ENCODE measurements around the gene DPYD. TPM values are rescaled to one million over a fixed set of nuclear protein-coding genes. Genes with fewer than 3 reads are reported as not detected.

Gene DPYD
- polyA plus RNA-seq, 1 donor from 2014 or later, result 3.8 TPM

DNA sequence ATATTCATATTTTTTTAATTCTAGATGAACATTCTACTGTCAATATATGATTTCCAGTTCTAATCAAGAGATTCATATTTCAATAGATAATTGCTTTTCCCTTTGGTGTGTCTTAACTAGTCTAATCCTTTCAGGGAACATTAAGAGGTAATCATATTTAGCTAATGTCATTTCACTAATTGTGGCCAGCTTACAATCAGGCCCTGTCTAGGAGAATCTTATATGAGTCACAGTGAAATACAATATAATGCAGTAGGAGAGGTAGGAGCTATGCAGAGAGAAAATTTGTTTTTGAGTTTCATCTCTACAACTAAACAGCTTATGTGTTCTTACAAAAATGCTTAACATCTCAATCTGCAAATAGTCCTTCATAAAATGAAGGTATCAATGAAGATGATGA, 85.9 kb downstream of the DPYD start:
- Mint-ChIP-seq H3K27me3 (no peaks in the 10 kb centered on the region), H3K36me3 (no peaks in the 10 kb centered on the region), H3K4me1 (no peaks in the 10 kb centered on the region), H3K4me3 (no peak overlapping the region), H3K27ac (no peak overlapping the region), H3K9me3 (peaks cover 0 to 1% (median 0%) of the 10 kb centered on the region in 3 donors)

DNA sequence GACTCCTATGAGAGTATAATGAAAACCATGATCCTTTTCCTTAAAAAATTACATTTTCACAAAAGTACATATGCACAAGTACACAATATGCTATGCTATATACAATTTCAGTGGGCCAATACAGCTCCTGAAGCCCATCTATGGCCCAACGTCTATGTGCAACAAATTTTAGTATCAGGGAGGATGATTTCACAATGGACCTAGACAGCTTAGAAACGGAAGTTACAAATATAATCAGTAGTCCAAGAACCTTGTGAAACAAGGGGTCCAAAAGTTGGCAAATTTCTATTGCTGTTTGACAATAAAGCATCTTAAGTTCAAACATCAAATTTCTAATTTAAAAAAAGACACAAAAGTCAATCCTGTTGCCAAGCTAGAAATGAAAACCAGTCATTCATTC, 87.0 kb downstream of the DPYD start:
- Mint-ChIP-seq H3K9me3 (peaks cover 0 to 1% (median 0%) of the 10 kb centered on the region in 3 donors), H3K36me3 (no peaks in the 10 kb centered on the region), H3K4me3 (no peak overlapping the region), H3K4me1 (no peaks in the 10 kb centered on the region), H3K27me3 (no peaks in the 10 kb centered on the region), H3K27ac (no peak overlapping the region)

DNA sequence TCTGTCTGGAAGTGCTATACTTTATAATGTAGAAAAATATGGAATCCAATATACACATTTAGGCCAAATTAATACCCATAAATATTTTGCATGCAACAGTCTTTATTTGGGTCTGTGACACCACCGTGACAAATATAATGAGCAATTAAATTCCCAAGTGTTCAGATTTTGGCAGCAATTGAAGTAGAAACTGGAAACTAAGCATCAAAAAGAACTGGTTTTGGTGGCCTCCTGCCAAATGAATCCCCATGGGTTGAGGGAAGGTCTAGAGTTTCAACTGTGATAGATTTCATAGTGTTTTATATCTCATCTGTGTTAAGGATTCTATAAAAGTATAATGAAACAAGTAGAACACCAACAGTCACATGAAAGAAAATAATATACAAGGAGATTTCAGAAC, 88.4 kb downstream of the DPYD start:
- peaks cover 0 to 1% (median 0%) of the 10 kb centered on the region in 3 donors for H3K9me3 Mint-ChIP-seq
- H3K4me3 Mint-ChIP-seq, result no peak overlapping the region
- H3K27ac Mint-ChIP-seq, result no peak overlapping the region
- no peaks in the 10 kb centered on the region for H3K27me3 Mint-ChIP-seq
- H3K4me1 Mint-ChIP-seq, result no peaks in the 10 kb centered on the region
- H3K36me3 Mint-ChIP-seq, result no peaks in the 10 kb centered on the region

DNA sequence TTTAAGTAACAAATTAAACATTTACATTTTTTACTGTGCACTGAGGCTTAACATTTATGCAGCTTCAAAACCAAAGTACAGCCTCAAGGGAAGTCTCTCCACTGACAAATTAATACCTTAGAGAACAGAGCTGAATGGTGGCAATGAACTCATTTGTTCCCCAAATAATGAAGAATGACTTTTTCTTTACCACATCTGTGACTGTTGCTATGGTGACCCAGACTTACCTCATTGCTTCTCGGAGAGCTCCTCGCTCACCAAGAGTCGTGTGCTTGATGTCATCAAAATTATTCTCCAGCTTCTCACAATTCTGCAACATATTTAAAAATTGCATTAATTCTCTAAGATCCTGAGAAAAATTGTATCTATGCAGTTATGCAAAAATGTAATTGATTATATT, 92.9 kb downstream of the DPYD start:
- Mint-ChIP-seq H3K27me3 (no peaks in the 10 kb centered on the region), H3K9me3 (no peaks in the 10 kb centered on the region), H3K4me1 (peaks cover 0 to 1% (median 0%) of the 10 kb centered on the region in 3 donors), H3K27ac (no peak overlapping the region), H3K4me3 (no peak overlapping the region), H3K36me3 (no peaks in the 10 kb centered on the region)

DNA sequence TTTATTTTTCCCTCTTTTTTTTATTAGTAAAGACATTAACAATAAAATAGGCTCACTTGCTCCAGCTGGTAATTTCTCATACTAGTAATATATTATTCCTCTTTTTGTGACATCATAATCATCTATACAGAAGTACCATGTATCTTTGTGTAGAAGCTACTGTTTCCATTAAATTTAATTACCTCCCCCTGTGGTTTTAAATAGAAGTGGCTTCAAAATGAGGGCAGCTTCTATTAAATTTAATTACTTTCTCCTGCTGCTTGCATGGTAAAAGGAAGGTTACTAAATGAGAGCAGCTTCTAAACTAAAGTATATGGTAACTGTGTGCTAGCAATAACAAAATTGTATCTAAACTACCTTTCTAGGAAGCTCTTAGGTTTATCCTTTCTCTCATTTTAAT, 94.0 kb downstream of the DPYD start:
- Mint-ChIP-seq H3K4me1 (peaks cover 0 to 1% (median 0%) of the 10 kb centered on the region in 3 donors), H3K9me3 (no peaks in the 10 kb centered on the region), H3K27ac (no peak overlapping the region), H3K27me3 (no peaks in the 10 kb centered on the region), H3K4me3 (no peak overlapping the region), H3K36me3 (no peaks in the 10 kb centered on the region)

DNA sequence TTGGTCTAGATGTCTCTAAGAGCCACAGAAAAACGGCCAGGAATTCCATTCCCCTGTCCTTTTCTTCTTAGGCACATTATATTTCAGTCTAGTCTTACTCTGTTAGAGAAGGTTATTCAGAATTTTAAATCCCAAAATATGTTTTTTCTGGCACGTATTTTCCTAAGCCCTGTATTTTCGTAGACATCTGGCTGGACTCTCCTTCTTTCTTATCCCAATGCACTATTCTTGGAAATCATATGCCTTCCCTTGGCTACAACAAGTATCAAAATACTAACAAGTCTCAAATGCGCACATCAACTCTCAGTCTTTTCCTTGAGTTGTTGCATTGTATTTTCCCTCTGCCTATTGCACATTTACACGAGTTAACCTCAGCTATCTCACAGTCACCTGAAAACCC, 96.2 kb downstream of the DPYD start:
- no peaks in the 10 kb centered on the region for H3K9me3 Mint-ChIP-seq
- H3K27ac Mint-ChIP-seq, result no peak overlapping the region
- H3K36me3 Mint-ChIP-seq, result no peaks in the 10 kb centered on the region
- H3K4me1 Mint-ChIP-seq, result peaks cover 0 to 1% (median 0%) of the 10 kb centered on the region in 3 donors
- H3K4me3 Mint-ChIP-seq, result no peak overlapping the region
- H3K27me3 Mint-ChIP-seq, result no peaks in the 10 kb centered on the region

DNA sequence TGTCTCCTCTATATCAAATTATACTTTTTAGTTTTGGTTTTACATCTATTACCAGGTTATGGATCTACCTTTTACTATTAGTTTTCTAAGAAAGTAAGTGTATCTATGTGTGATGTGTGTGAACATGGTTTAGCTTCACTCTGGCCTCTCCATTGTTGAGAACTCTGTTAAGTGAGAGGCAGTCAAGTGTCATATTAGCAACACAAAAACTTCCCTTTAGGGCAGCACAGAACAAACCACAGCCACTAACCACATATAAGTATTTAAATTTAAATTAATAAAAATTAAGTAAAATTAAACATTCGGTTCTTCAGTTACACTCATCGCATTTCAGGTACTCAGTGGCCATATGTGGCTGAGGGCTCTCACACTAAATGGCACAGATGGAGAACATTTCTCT, 96.6 kb downstream of the DPYD start:
- no peaks in the 10 kb centered on the region for H3K27me3 Mint-ChIP-seq
- H3K9me3 Mint-ChIP-seq, result no peaks in the 10 kb centered on the region
- H3K4me3 Mint-ChIP-seq, result no peak overlapping the region
- no peak overlapping the region for H3K27ac Mint-ChIP-seq
- peaks cover 0 to 1% (median 0%) of the 10 kb centered on the region in 3 donors for H3K4me1 Mint-ChIP-seq
- no peaks in the 10 kb centered on the region for H3K36me3 Mint-ChIP-seq

DNA sequence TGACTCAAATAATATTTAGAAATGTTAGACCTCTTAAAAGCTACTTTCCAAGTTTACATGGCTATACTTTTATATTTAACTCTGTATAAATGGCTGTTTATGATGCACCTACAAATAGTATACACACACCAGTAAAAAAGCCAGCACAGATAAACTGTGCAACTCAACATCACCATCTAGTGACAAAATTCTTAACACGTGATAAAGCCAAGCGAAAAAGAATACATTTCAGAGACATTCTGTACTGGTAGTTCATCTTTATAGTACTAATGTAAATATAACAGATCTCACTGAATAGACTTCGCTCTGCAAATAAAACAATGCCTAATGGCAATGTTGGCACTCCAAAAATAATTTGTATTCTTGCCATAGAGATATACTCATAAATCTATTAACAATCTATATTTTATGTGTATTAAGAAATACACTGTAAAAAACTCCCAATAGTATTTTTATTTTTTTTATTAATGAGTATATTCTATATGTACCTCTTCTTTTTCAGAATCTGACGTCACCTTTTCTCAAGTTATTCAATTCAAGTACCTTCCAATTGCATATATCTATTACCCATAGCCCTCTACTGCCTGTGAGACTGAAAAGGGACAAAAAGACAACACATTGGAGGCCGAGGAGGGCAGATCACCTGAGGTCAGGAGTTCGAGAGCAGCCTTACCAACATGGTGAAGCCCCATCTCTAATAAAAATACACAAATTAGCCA, 100.2 kb downstream of the DPYD start:
- no peaks in the 10 kb centered on the region for H3K36me3 Mint-ChIP-seq
- no peaks in the 10 kb centered on the region for H3K9me3 Mint-ChIP-seq
- H3K4me1 Mint-ChIP-seq, result peaks cover 0 to 1% (median 0%) of the 10 kb centered on the region in 3 donors
- H3K27ac Mint-ChIP-seq, result no peak overlapping the region
- no peaks in the 10 kb centered on the region for H3K27me3 Mint-ChIP-seq
- no peak overlapping the region for H3K4me3 Mint-ChIP-seq

DNA sequence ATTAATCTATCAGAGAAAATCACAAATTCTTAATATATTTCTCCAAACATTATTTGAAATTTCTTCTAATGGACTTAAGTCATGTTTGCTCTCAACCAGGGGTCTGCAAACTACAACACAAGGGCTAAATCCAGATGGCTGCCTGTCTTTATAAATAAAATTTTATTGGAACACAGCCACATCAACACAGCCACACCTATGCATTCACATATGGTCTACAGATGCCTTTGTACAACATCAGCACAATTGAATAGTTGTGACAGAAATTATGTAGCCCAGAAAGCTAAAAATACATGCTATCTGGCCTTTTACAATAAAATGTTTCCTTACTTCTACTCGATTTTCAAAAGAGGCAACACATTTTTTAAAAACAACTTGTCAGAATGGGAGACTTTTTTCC, 103.9 kb downstream of the DPYD start:
- Mint-ChIP-seq H3K27ac (no peak overlapping the region), H3K27me3 (no peaks in the 10 kb centered on the region), H3K9me3 (no peaks in the 10 kb centered on the region), H3K4me1 (no peaks in the 10 kb centered on the region), H3K4me3 (no peak overlapping the region), H3K36me3 (no peaks in the 10 kb centered on the region)

DNA sequence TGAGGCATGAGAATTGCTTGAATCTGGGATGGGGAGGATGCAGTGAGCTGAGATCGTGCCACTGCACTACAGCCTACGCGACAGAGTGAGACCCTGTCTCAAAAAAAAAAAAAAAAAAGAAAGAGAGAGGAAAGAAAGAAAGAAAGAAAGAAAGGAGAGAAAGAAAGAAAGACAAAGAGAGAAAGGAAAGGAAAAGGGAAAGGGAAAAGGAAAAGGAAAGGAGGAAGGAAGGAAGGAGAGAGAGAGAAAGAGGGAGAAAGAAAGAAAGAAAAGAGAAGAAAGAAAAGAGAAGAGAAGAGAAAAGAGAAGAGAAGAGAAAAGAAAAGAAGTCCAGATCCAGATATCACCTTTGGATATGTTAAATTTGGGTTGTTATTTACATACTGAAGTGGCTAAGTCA, 106.0 kb downstream of the DPYD start:
- no peaks in the 10 kb centered on the region for H3K27me3 Mint-ChIP-seq
- no peak overlapping the region for H3K27ac Mint-ChIP-seq
- H3K4me3 Mint-ChIP-seq, result no peak overlapping the region

DNA sequence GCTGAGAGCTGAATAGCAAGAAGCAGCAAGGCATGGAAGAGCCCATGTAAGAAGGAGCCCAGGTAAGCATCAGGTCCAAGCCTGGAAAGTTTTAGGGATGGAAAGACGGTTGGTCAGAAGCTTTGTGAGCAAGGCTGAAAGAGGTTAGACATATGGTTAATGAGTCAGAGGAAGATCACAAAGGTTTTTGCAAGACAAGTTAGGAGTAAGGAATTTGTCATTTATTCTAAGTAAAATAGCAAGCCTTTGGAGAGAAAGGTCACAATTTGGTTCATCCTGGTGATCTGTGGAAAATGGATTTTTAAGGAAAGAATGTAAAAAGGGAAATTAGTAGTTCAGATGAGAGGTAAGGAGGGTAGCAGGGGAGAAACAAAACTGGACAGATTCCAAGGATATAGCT, 106.7 kb downstream of the DPYD start:
- Mint-ChIP-seq H3K36me3 (no peaks in the 10 kb centered on the region), H3K4me1 (no peaks in the 10 kb centered on the region), H3K4me3 (no peak overlapping the region), H3K9me3 (peaks cover 0 to 2% (median 0%) of the 10 kb centered on the region in 3 donors), H3K27me3 (no peaks in the 10 kb centered on the region), H3K27ac (no peak overlapping the region)

More for the DNA sequence above, 106.0 kb downstream of the DPYD start:
- H3K9me3 Mint-ChIP-seq, result peaks cover 0 to 2% (median 0%) of the 10 kb centered on the region in 3 donors
- no peaks in the 10 kb centered on the region for H3K4me1 Mint-ChIP-seq
- no peaks in the 10 kb centered on the region for H3K36me3 Mint-ChIP-seq

DNA sequence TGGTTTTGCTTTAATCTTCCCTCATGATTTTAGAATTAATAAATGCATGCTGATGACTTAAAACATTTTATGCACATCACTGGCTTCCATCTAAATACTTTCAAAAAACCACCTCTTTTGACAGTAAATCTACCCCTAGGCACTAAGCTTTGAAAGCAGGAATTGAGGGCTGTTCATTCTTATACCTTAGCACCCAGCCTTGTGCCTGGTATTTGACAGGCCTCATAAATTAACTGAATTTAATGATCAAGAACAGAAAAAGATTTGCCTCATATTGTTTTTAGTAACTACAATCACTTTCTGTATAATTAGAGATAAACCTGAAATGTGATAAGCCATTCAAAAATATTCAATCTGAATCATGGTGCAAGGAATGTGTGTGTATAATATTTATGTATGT, 108.8 kb downstream of the DPYD start:
- no peaks in the 10 kb centered on the region for H3K27me3 Mint-ChIP-seq
- H3K36me3 Mint-ChIP-seq, result no peaks in the 10 kb centered on the region
- no peak overlapping the region for H3K4me3 Mint-ChIP-seq

DNA sequence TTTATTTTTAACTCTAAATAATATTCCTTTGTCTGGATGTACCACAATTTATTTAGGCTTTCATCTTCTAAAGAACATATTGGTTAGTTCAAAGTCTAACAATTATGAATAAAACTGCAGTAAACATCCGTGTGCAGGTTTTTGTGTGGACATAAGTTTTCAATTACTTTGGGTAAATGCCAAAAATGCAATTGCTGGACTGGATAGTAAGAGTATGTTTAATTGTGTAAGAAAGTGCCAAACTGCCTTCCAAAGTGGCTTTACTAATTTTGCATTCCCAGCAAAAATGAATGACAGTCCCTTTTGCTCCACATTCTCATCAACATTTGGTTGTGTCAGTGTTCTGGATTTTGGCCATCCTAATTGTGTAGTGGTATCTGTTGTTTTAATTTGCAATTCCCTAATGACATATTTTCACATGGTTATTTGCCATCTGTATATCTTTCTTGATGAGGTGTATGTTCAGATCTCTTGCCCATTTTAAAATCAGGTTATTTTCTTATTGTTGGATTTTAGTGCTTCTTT, 113.8 kb downstream of the DPYD start:
- Mint-ChIP-seq H3K4me3 (no peak overlapping the region), H3K4me1 (no peaks in the 10 kb centered on the region), H3K9me3 (peaks cover 0 to 2% (median 1%) of the 10 kb centered on the region in 3 donors), H3K27ac (no peak overlapping the region), H3K36me3 (no peaks in the 10 kb centered on the region), H3K27me3 (no peaks in the 10 kb centered on the region)

More for the DNA sequence above, 108.8 kb downstream of the DPYD start:
- peaks cover 0 to 2% (median 0%) of the 10 kb centered on the region in 3 donors for H3K9me3 Mint-ChIP-seq
- no peak overlapping the region for H3K27ac Mint-ChIP-seq
- no peaks in the 10 kb centered on the region for H3K4me1 Mint-ChIP-seq

DNA sequence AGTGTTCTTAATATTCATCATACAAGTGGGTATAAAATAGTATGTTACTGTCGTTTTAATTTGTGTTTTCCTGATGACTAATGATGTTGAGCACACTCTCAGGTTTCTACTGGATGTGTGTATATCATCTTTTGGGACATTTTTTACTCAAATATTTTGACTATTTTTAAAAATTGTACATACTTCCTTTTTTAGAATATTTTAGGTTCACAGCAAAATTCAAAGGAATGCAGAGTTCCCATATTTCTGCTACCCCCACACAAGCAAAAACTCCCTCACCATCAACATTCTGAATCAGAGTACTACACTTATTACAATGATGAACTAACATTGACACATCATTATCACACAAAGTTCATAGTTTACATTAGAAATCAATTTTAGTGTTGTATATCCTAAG, 114.5 kb downstream of the DPYD start:
- no peaks in the 10 kb centered on the region for H3K27me3 Mint-ChIP-seq
- H3K4me1 Mint-ChIP-seq, result no peaks in the 10 kb centered on the region
- H3K27ac Mint-ChIP-seq, result no peak overlapping the region
- no peaks in the 10 kb centered on the region for H3K36me3 Mint-ChIP-seq
- H3K9me3 Mint-ChIP-seq, result peaks cover 0 to 2% (median 1%) of the 10 kb centered on the region in 3 donors
- no peak overlapping the region for H3K4me3 Mint-ChIP-seq

DNA sequence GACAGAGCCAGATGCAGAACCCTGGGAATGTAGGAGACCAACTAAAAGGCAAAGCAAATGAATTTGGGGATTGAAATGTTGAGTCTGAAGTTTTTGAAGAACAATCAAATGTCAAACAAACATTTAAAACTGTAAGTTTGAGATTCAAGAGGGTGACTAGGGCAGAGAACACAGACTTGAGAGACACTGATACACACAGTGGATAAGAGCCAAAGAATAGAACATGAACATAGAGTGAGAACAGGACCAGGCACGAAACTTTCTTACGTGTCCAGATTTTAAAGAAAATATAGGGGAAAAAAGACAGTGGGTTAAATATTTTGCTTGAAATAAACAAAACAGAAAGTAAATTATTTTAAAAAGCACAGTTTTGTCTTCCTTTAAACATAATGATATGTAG, 115.7 kb downstream of the DPYD start:
- Mint-ChIP-seq H3K4me1 (no peaks in the 10 kb centered on the region), H3K27me3 (no peaks in the 10 kb centered on the region), H3K36me3 (no peaks in the 10 kb centered on the region), H3K4me3 (no peak overlapping the region), H3K27ac (no peak overlapping the region), H3K9me3 (peaks cover 0 to 1% (median 0%) of the 10 kb centered on the region in 3 donors)

DNA sequence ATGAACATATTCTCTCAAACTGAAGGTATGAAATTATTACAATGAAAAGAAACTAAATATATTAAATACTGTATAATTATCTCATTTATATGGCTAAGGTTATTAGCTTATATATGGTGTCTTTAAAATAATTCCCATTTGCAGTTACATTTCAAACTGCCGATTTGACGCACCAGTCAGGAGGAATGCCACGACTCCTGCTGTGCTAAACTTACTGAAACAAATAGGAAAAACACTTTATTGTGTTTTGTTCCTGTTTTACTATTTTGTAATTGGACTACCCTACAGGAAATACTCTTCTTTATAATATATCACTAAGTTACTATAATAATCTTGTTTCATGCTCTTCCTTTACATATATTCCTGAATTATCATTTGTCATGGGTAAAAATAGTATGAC, 117.8 kb downstream of the DPYD start:
- Mint-ChIP-seq H3K4me3 (no peak overlapping the region), H3K27ac (no peak overlapping the region), H3K36me3 (no peaks in the 10 kb centered on the region), H3K4me1 (no peaks in the 10 kb centered on the region), H3K27me3 (no peaks in the 10 kb centered on the region), H3K9me3 (peaks cover 0 to 1% (median 0%) of the 10 kb centered on the region in 3 donors)
